ENCODE data around the gene CD2AP. TPM values are rescaled to one million over a fixed set of nuclear protein-coding genes. Genes with fewer than 3 reads are reported as not detected.

CD2AP gene
- polyA plus RNA-seq, 3 donors = 66.6 to 86.8 (median 80.0) TPM

GRCh38 chr6:47483853-47484546 is 6.4 kb downstream of the CD2AP start:
- no peak for DNase-seq (ENCODE audit: extremely low read depth in 1 of 11, low read depth in 9 of 11, low spot score in 4 of 11)

DNA sequence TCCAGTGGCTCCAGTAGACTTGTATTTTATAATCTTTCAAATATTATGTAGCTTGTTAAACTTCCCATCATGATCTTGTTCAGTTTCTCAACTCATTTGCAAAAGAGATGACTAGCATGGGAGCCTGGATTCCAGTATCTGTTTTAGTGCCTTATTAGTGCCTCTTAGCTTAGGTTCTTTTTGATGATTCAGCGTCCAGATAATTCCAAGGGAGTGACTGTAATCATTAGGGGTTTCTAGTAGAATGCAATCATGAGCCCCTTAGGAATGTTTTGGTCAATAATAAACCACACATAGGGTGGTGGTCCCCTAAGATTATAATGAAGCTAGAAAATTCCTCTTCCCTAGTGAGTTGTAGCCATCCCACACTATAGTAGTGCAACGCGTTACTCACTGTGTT is 7.0 kb downstream of the CD2AP start:
- DNase-seq (ENCODE audit: extremely low read depth in 1 of 11, low read depth in 9 of 11, low spot score in 4 of 11) = no peak

- no peak for DNase-seq (ENCODE audit: extremely low read depth in 1 of 11, low read depth in 9 of 11, low spot score in 4 of 11)
Measured at GRCh38 chr6:47485083-47485482, 7.5 kb downstream of the CD2AP start.

GRCh38 chr6:47485491-47486135 is 8.0 kb downstream of the CD2AP start:
- DNase-seq (ENCODE audit: extremely low read depth in 1 of 11, low read depth in 9 of 11, low spot score in 4 of 11) = no peak

DNA sequence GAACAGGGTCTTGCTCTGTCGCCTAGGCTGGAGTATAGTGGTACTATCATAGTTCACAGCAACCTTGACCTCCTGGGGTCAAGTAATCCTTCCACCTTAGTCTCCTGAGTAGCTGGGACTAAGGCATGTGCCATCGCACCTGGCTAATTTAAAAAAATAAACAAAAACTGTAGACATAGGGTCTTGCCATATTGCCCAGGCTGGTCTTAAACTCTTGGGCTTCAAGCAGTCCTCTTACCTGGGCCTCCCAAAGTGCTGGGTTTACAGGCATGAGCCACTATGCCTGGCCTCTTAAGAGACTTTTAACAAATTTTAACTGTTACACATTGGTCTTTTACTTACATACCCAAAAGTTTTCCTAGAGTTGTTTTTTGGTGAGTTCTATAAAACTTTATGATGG is 12.4 kb downstream of the CD2AP start:
- no peak for DNase-seq (ENCODE audit: extremely low read depth in 1 of 11, low read depth in 9 of 11, low spot score in 4 of 11)

GRCh38 chr6:47490676-47491075 is 13.1 kb downstream of the CD2AP start:
- no peak for DNase-seq (ENCODE audit: extremely low read depth in 1 of 11, low read depth in 9 of 11, low spot score in 4 of 11)

- DNase-seq (ENCODE audit: extremely low read depth in 1 of 11, low read depth in 9 of 11, low spot score in 4 of 11) = no peak
Measured at GRCh38 chr6:47492355-47492754, 14.8 kb downstream of the CD2AP start.

GRCh38 chr6:47495207-47495606 is 17.6 kb downstream of the CD2AP start:
- DNase-seq (ENCODE audit: extremely low read depth in 1 of 11, low read depth in 9 of 11, low spot score in 4 of 11) = no peak

GRCh38 chr6:47495954-47496545 is 18.5 kb downstream of the CD2AP start:
- DNase-seq (ENCODE audit: extremely low read depth in 1 of 11, low read depth in 9 of 11, low spot score in 4 of 11) = no peak

DNA sequence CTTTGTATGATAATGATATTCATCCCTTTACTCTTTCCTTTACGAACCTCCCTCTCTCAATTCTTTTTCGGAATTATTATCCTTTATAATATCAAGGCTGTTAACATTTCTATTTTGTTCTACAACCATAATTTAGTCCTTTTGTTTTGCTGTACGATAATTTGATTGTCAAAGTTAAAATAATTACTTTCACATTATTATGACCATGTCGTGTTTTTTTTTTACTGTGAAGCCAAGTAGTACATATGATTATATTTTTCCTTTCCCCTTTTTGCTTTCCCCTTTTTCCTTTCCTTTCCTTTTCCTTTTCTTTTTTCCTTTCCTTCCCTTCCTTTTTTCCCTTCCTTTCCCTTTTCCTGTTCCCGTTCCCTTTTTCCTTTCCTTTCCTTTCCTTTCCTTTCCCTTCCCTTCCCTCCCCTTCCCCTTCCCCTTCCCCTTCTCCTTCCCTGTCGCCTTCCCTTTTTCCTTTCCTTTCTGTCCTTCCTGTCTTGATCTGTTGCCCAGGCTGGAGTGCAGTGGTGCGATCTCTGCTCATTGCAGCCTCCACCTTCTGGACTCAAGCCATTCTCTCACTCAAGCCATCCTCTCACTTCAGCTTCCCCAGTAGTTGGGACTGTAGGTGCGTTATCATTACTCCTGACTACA is 19.5 kb downstream of the CD2AP start:
- DNase-seq (ENCODE audit: extremely low read depth in 1 of 11, low read depth in 9 of 11, low spot score in 4 of 11) = no peak

- DNase-seq (ENCODE audit: extremely low read depth in 1 of 11, low read depth in 9 of 11, low spot score in 4 of 11) = no peak
Measured at GRCh38 chr6:47502920-47503319, 25.3 kb downstream of the CD2AP start.

DNA sequence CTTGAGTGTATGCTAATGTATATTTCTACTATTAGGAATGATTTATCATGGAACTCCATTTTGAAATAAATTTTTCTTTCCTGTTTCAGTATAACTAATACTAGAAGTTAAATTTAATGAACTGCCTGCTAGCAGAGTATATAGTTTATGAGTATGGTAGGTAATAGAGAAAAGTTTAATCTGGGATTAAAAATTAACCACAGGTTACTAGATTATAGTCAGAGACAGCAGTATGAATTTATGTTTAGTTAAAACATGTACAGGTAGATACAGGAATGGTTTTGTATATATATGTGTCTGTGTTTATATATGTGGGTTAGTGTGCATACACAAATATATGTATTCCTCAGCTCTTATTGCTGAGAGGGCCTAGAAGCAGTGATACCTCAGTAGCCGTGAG is 32.3 kb downstream of the CD2AP start:
- no peak for DNase-seq (ENCODE audit: extremely low read depth in 1 of 11, low read depth in 9 of 11, low spot score in 4 of 11)

DNA sequence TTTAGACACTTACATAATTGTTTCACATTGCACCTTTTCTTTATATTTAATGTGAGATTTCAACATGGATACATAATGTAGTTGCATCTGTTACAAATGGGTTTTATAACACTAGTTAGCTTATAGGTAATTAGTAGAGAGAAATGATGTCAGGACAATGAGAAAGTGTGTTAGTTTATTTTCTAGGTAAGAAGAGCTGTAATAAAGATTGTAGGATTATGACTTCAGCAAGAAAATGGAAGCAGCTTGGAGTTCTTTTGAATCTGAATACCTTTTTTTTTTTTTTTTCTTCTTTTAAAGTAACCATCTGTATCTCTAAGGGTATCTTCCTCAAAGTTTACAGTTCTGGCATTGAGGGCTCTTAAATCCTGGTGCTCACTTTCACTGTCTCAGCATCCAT is 35.3 kb downstream of the CD2AP start:
- peak in 1 of 11 donors; percentile 15 for DNase-seq (ENCODE audit: extremely low read depth in 1 of 11, low read depth in 9 of 11, low spot score in 4 of 11)

DNA sequence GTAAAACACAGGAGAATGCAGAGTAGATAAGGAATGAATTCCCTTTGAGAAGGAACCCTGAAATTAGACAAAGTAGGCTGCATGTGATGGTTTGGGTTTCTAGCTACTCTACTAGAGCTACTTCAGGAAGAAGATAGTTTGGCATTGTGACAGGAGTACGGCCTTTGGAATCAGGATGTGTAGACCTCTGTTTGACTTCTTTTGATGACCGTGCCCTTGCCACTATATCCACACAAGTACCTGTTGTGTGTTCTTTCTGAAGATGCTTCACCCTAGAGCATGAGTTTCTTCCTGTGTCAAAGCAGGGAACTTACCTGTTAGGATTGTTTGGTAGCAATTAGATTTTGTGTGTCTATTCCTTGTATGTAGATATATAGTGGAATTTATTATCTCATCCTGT is 41.7 kb downstream of the CD2AP start:
- DNase-seq (ENCODE audit: extremely low read depth in 1 of 11, low read depth in 9 of 11, low spot score in 4 of 11) = no peak

- no peak for DNase-seq (ENCODE audit: extremely low read depth in 1 of 11, low read depth in 9 of 11, low spot score in 4 of 11)
Measured at GRCh38 chr6:47520282-47520681, 42.7 kb downstream of the CD2AP start.

- no peak for DNase-seq (ENCODE audit: extremely low read depth in 1 of 11, low read depth in 9 of 11, low spot score in 4 of 11)
Measured at GRCh38 chr6:47521961-47522360, 44.4 kb downstream of the CD2AP start.

DNA sequence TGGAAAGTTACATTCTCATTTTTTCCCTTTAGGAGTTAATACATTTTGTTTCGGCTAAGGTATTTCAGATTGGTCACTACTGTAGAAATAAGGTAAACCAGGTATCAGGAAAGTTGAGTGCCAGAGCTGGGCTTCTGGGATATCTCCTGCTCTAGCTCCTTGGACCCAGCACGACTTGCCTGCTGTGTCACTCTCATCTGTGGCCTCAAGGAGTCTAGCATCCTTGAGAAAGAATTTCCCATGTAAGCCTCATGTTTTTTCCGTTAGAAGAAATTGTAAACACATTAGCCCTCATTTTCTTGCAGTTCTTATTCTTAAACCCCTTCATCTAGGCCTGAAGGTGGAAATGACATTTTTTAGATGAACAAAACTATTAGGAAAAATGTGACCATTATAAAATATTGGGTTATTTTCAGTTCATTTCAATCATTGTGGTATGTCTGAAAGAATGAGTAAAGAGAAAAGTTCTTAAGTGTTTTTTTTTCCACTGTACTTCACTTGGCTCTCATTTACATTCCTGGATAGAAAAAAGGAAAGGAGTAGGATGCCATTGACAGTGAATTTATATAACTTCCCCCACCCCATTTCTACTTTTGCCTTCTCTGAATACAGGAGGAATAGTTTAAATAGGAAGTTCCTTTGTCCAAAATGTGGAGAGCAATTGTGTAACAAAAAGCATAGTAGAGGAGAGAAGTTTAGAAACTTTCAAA is 46.7 kb downstream of the CD2AP start:
- DNase-seq (ENCODE audit: extremely low read depth in 1 of 11, low read depth in 9 of 11, low spot score in 4 of 11) = no peak

DNA sequence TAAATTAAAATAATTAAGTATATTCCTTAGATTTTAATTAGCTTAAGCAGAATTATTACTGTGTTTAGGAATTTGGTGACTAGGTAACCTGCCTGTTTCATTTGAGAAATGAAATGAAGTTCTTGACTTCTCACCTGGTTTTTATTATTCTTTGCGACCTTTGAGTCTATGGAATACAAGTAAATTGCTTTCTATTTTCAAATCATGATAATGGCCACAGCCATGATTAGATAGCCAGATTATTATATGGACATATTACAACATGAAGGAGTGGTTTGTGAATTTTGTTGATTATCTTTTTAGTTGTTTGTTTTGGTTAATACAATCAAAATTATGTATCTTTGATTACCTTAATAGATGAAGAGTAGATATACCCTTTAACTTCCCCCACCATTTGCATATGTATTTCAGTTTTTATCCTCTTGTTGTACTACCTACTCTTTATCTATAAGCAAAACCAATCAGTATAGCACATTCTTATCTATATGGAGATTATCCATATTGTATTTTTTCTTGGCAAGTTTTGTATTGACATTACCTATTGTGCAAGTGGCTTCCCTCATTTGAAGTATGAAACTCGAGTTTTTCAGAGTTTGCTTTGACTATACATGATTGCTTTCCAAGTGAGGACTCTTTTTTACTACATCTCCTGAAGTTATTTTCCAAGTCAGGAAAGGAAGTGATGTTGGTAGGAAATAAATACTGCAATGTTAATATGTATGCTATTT is 47.9 kb downstream of the CD2AP start:
- DNase-seq (ENCODE audit: extremely low read depth in 1 of 11, low read depth in 9 of 11, low spot score in 4 of 11) = no peak

DNA sequence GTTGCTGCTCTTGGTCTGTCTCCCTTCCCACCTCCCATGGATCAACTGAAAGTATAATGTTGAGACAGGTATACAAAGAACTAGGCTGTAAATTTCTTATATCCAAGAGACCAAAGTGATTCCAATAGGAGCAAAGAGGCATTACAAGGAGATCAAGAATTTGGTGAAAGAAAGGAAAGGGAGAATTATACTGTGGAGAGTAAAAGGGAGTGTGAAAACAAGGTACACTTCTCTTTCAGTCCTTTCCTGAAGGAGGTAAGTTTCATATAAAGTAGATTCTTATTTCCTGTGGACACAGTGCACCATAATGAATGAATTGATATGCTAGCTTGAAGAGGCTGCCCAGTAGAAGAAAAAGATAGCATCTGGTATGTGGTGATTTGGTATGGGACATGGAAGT is 49.7 kb downstream of the CD2AP start:
- DNase-seq (ENCODE audit: extremely low read depth in 1 of 11, low read depth in 9 of 11, low spot score in 4 of 11) = no peak

Measured in renal cortex interstitium (tissue), 11 donors.